ENCODE data around the gene HSBP1.

- TF ChIP-seq CTCF (conservative IDR thresholded peaks at IDR 0.05; ENCODE audit: low read length) (no peak), EZH2phosphoT487 (IDR thresholded peaks at IDR 0.05; ENCODE audit: borderline replicate concordance) (no peak)
These were observed 32.4 kb downstream of the HSBP1 start for GRCh38 chr16:83840060-83840617.
